Limb (tissue), 2 donors: ENCODE measurements around the gene ARHGAP4.

ENCODE experiments used
- DNase-seq, 2 donors: peaks; one replicate each; pipeline ENCODE4 v3.0.0-alpha.2; 2016; ENCODE audit errors: extremely low spot score in 2 of 2

The ARHGAP4 gene

DNA sequence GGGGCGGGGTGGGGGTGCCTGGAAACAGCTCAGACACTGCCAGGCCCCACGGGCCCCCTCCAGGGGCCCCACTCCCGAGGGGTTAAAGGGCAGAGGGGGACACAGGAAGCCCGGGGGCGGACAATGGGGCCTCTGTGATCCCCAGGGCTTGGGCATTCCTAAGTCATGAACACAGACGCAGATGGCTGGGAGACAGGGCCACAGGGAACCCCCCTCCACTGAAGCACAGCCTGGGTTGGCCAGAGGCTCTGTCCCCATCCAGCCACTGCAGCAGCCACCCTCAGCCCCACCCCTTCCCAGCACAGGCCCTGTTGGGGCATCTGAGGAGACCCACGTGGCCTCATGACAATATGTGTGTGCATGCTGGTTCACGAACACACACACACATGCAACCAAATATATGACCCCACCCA, 44.0 kb downstream of the ARHGAP4 start:
- no peak for DNase-seq

DNA sequence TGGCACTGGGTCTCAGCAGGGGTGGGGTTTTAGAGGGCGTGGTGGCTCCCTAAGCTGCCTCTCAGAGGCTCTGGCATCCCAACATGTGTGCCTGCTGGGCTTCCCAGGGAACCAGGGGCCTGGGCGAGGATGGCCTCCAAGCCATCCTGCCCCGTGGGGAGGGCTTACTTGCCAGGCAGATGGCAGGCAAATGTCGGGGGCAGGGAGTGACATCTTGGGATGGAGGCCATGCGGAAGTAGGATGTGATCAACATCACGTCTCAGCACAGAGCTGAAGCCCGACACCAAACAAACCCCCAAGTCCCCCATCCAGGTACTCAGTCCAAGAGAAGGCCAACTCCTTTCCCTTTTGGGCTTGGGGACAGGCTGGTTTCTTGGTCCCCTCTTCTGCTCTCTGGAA, 44.8 kb downstream of the ARHGAP4 start:
- no peak for DNase-seq

DNA sequence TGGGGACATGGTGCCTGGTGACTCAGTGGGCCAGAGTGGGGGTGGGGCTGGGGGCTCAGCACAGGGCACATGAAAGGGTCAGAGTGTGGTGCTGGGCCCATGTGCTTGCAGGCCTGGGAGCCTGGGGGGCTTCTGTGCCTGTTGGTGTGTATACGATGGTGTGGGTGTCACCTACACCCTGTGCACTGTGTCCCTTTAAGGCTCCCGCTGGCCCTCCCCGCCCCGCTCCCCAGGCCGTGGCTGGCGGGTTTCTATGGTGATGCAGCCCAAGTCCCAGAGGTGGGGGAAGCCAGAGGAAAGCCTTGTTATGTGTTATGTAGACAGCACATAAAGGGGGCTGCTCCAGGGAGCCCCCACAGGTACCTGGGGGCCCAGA, 45.6 kb downstream of the ARHGAP4 start:
- no peak for DNase-seq

DNA sequence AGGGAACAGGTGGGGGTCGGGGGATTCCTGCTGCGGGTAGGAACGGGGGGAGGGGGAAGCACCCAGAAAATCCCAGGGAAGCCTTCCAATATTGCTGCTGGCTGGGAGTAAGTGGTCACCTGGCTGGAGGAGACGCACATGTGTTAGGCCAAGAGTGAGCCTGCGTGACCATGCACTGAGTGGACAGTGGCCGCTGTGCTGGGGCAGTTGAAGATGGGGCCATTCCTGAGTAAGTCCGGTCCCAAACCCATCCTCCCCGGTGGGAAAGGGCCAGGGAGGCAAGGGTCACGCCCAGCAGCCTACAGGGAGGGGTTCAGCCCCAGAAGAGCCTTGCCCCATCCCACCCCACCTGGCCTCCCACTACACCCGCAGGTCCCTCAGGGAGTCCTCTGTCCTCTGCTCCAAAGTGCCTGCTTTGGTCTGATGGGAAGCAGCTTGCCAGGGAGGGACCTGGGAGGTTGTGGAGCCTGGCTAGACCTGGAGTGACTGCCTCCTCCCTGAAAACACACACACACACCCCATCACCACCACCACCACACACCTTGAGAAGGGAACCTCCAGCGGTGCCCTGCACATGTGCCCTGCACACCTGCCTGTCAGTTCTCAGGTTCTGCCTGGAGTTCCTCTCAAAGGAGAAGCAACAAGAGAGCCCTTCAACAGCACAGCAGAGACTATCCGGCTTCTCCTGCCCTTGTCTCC, 46.2 kb downstream of the ARHGAP4 start:
- DNase-seq = no peak

DNA sequence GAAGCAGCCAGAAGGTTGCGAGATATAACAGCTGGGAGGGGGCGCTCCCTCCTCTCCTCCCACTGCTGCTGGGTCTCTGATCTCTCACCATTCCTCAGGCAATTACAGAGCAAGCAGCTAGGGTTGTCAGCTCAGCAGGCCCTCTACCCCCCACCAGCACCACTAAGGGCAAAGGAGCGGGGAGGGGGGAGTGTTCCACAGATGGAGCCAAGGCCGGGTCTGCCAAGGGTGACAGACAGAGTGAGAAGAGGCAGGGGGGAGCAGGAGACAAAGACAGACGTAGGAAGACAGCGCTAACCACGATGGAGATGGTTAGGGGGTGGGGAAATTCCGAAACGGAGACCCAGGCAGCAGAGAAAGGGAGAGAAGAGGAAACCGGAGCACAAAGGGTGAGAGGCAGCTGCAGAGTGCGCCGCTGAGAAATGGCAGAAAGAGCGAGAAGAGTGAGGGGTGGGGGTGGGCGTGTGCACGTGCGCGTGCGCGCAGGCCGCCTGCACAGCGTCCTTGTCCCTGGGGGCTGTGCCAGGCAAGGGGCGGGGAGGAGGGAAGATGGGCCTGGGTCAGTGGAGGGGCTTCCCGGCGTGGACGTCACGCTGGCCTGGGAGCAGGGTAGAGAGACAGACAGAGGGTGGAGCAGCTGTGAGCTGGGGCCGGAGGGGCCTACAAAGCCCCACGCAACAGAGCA, 47.0 kb downstream of the ARHGAP4 start:
- DNase-seq = no peak

DNA sequence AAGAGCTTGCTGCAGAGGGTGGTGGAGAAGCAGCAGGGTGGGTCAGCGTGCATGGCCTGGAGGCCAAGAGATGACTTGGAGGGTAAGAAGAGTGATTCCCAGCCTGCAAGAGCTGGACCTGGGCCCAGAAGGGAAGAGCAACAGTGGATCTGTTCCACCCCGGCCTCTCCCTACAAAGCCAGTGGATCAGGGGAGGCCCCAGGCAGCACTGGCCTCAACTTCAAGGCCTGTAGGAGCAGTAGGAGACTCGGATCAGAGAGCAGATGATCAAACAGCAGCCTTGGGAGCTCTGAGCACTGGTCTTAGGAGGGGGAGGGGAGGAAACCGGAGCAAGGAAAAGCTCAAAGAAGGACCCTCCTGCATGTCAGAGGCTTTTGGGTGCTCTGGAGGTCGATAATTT, 47.7 kb downstream of the ARHGAP4 start:
- no peak for DNase-seq

DNA sequence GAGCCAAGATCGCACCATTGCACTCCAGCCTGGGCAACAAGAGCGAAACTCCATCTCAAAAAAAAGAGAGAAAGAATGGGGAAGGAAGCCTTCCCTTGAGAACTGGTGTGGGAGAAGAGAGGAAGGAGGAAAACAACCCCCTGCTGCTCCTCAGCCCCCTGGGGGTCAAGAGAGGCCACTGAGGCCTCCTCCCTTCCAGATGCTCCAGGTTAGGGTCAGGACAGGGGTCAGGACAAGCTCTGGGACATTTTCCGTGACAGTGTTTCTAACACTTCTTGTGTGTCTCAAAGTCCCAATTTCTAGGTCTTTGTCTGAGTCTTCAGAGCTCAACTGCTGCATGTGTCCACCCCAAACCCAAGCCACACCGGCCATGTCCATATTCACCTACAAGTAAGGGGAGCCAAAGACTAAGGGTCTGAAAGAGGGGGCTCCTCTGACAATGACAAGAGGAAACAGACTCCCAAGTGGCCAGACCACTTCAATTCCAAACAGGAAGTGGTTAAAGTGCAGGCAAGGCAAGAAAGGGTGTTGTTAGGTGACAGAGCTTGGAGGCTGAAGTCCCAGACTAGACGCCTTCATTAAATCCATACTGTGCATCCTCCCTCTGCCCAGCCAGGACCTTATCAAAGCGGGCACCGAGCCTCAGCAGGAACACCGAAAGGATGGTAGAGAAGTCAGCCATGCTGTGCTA, 48.3 kb downstream of the ARHGAP4 start:
- no peak for DNase-seq

DNA sequence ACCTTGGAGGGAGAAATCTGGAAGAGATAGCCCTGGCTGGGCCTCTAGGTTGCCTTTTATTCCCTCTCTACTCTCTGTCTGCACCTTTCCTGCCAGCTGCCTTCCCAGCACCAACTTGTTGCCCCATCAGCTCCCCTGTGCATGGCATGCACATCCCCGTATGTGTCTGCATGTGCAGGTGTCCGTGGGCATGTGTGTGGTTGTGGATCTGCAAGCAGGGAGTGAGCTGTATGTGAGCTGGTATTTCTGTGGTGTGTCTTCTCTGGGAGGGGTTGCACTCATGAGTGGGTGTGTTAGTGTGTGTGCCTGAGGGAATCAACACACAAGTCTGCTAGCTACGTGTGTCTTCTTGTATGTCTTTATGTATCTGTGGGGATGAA, 50.0 kb downstream of the ARHGAP4 start:
- DNase-seq = no peak

DNA sequence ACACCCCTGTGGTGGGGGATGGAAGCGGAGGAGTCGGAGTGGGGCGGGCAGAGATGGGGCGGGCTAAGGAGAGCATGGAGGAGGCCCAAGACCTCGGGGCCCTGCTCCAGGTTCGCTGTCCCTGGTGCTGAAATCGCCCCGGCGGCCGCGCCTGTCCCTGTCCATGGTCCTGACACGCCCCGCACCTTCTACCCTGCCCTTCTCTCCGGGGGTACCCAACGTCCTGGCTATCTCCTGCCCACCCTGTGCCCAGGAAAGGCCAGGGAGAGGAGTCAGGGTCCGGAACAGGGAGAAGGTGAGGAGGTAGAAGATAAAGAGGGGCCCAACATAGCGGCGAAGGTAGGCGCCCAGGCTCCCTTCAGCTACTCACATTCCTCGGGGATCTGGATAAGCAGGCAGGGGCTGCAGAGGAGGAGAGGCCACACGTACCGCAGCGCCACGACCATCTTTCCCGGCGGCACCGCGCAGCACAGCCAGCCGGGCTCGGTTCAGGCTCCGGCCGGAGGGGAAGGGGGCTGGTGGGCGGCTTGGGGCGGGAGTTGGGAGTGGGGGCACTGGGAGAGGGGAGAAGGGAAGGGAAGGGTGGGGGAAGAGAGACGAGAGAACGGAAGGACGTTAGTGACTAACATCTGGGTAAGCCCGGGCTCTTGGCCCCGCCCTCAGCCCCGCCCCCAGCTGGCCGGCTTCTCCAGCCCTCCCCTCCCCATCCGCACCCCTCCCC, 50.5 kb downstream of the ARHGAP4 start:
- DNase-seq = peak; percentile 51 to 78

DNA sequence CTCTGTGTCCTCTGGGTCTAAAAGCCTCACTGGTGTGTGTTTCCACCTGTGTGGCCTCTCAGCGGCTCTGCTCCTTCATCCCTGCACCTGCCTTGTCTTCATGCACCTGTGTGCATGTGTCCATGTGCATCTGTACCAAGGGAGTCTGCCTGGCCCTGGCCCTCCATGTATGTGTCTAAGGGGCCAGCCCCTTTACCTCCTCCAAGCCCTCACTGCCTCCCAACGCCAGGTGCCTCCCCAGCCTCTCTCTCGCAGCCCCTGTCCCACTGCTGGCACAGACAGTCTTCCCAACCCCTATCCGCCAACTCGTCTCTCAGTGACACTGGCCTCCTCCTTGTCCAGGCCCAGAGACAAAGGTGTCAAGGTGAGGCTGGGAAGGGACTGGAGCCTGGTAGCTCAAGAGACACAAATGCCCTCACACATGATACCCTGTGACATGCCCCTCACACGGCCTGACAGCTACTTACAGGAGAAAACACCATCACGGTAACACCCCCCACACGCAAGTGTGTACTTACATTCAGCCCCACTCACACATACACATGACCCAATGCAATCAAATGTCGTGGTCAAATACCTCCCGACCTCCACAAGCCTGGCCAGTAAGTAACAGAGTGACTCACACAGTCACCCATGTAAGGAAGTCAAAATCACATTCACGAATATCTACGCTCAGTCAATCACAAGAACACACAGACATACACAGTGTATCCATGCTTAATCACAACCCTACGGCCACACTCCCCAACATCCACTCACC, 51.5 kb downstream of the ARHGAP4 start:
- no peak for DNase-seq

DNA sequence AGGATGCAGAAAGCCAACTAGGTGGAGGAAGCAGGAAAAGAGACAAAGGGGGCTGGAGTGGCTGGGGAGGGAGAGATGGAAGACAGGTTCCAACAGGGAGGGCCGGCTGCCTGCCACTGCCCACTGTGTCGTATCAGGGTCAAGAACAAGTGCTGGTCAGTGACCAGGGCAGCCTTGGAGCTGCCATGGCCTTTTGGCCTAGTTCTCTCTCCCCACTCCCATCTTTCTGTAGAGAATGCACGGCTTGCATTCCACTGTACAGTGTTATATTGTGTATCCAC, 52.0 kb downstream of the ARHGAP4 start:
- no peak for DNase-seq

DNA sequence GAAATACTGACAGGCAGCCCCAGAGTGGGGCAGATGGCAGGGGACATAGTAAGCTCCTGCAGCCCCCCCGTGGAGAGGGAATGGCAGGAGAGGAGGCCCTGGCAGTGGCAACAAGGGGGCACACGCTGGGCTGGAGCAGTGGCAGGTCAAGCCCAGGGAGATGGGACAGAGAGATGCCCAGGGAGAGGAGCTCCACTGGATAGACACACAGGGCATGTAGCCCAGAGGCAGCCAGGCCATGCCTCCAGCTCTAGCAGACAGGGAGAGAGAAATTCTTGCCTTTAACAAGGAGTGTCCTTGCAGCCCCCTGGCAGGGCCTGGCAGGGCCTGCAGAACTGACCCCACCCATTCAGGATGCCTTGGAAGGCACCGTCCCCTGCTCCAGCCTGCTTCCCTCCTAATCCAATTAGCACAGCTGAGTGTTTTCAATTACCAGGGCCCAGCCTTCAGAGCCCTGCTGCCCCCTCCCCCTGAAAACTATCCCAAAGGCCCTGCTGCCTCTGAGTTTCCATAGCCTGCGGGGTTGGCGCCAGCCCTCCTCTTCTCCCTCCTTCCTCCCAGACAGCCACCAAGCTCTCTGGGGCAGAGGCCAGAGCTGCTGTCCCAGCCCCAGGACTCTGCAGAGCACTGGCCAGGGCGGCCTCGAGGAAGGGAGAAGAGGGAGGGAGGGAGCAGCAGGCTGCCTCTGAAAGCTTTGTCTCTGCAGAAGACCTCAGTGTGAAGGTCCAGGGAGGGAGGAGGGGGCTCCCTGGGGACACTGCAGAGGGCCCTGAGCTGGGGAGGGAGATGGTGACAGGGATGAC, 52.6 kb downstream of the ARHGAP4 start:
- no peak for DNase-seq

DNA sequence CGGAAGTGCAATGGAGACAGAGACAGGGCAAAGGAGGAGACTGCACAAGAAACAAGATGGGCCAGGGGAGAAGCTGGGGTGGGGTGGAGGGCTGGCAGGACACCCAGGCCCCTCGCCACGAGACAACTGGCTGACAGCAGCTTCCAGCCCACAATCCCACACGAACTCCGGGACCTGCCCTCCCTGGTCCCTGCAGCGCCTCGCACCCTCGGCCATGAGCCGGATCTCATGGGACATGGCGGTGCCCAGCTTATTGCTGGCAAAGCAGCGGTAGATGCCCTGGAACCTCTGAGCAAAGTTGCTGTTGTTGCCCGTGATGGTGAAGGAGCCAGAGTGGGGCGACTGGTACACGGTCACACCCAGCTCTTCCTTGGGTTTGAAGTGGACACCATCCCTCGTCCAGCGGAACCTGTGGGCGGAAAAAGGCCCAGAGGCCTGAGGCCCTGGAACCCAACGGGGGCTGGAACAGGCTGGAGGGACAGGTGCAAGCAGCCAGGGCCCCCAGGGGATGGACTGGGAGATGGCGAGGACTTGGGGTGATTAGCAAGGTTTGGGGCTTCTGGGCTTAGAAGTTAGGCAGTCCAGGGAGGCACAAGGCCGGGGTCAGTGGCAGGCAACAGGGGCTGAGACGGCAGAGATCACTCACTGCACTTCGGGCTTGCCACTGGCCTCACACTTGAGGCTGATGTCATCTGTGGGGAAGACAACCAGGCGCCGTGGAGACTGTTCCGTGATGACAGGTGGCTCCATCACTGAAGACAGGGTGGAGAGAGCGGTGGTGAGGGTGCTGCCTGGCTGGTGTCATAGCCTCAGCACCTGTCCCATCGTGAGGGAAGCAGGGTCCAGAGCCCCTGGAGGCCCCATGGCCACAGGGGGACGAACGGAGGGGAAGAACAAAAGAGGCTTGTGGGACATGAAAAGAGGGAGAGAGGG, 53.9 kb downstream of the ARHGAP4 start:
- DNase-seq = no peak

DNA sequence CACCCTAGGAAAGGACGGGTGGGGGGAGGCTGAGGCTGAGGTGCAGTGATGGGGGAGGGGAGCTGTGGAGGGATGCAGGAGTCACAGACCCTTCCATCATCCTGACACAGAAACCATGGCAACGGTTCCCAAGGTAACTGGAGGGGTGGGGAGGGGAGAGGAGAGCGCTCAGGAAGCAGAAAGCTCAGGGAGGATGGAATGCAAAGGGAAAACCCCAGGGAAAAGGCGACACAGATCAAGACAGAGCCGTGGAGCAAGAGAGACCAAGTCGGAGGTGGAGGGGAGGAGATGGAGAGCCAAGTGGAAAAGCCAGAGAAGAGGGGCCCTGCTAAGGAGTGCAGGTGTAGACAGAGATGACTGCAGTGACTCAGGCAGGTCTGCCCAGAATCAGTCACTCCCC, 54.6 kb downstream of the ARHGAP4 start:
- DNase-seq = peak in 1 of 2 donors; percentile 44

DNA sequence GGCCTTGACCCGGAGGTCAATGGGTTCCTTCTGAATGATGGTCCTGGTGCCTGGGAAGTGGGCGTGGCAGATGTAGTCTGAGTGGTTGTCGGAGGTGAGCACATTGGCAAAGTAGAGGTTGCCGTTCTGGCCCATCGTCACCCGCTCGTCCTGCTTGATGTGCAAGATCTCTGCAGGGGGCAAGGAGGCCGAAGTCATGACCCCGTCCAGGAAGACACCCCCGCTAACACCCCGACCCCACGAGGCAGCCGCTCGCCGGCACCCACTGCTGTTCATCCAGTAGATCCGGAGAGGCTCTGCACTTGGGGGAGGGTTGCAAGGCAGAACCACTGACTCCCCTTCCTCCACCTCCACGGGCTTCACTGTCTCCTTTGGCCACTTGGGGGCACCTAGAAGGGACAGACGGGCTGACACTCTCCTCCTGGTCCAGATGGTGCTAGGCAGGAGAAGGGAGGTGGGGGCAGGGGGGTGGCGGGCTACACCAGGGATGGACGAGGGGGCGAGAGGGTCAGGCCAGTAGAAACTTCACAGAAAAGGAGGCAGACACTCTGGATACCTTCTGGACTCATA, 55.2 kb downstream of the ARHGAP4 start:
- DNase-seq = no peak

DNA sequence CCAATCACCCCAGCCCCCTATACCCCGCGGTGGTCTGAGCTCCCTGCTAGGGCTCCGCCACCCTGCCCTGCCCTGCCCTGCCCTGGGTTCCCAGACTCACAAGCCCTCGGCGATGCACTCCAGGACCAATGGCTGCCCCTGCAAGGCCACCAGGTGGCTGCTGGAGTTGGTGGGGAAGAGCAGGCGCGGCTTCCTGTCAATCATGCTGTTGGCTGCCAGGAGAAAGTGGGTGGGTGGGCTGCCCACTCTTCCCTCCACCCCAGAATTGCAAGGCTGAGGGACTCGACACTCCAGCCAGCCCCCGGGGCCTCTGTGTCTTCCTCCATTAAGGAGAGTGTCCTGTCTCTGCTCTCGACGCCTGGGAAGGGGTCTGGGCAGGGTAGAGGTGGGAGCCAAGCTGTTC, 55.8 kb downstream of the ARHGAP4 start:
- DNase-seq = no peak

DNA sequence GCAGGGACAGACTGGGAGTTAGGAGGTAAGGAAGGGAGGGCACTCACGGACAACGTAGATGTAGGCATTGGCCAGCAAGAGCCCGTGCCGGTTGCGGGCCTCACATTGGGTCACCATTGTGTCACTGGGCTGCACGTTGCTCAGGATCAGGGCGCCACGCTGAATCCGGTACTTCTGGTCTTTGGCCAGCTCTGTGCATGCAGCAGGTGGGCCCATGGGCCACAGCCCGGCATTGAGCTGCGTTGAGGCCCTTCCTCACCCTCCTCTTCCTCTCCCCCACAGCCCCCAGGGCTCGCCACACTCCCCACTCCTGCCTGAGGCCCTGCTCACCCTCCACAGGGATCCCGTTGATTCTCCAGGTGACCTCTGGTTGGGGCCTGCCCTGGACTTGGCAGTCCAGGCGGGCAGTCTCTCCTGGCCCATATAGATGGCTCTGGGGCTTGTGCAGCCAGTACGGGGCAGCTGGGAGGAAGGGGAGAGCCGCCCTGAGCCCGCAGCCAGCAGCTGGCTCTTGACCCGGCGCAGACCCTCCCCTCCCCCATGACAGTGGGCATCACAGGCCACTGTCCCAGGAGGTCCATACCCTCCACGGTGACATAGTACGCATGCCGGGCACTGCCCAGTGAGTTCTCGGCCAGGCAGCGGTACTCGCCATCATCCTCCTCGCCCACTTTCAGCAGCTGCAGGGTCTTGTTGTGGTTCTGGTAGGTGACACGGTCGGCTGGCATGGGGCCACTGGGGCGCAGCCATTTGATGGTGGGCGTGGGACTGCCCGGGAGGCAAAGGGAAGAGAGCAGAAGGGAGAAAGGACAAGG, 56.4 kb downstream of the ARHGAP4 start:
- no peak for DNase-seq
